ENCODE measurements around the gene EGFR.

- TF ChIP-seq CTCF (IDR thresholded peaks at IDR 0.05) (no peak), POLR2A (IDR thresholded peaks at IDR 0.05) (no peak)
Observed at GRCh38 chr7:55237156-55237893, 218.5 kb downstream of the EGFR start.

Measured in uterus (tissue), 2 donors.